HG03575 (cell line): Measurements from ENCODE around the gene TP53BP2.
"Not testable (repeated sequence)": the region's sequence is repeated elsewhere in the genome, so short reads cannot be mapped to it uniquely, and the experiment has no call there.

Source experiments
- ATAC-seq: cut with Tn5 transposase; IDR thresholded peaks from one replicate; pipeline ENCODE4 v1.9.1; 2021; ENCODE audit not compliant: unreplicated experiment, insufficient number of reproducible peaks, low FRiP score; ENCODE audit errors: extremely low read depth

TP53BP2 gene

DNA sequence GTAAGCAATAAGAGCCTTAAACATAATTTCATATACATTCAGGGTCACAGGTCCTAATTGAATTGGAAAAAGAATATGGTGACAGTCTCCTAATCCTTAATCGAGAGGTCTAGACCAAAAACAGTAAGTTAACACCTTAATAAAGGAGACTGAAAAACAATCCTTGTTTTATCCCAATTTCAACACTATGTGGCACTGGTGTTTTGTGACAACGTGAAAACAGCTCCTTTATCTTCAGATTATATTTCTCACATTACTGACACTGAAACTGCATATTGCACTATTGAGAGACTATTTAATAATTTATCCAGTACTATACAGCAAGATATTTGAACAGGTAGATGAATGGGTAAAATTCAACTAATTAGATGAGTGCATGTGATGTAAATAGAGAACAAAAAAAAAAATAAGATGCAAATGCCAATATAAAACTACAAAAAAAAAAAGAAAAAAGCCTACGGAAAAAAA is 34.1 kb downstream of the TP53BP2 start:
- no peak for ATAC-seq

DNA sequence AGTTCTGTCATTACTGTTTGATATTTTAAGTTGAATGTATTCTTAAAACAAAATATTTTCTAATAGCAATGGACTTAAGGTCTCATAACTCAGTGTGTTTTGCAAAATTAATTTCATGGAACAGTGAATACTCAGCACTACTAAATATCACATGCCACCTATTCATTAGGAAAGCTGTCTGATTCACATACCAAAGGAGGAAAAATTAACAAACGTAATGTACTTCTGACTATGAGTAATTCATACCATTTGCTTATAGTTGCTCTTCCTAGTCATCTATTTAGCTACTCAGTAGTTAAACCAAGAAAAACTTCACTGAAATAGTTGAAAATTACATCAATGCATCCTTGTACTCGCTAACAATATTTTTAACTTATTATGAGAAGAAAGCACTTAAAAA is 35.2 kb downstream of the TP53BP2 start:
- no peak for ATAC-seq

DNA sequence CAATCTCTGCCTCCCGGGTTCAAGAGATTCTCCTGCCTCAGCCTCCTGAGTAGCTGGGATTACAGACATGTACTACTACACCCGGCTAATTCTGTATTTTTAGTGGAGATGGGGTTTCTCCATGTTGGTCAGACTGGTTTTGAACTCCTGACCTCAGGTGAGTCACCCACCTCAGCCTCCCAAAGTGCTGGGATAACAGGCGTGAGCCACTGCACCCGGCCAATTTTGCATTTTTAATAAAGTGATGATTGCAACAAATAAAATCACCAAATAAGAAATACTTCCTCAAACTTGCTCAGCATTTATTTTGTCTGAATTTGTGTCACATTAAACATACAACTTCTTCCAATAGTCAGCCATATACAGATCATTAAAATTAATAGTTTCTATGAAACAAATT is 35.8 kb downstream of the TP53BP2 start:
- not testable (repeated sequence) for ATAC-seq

DNA sequence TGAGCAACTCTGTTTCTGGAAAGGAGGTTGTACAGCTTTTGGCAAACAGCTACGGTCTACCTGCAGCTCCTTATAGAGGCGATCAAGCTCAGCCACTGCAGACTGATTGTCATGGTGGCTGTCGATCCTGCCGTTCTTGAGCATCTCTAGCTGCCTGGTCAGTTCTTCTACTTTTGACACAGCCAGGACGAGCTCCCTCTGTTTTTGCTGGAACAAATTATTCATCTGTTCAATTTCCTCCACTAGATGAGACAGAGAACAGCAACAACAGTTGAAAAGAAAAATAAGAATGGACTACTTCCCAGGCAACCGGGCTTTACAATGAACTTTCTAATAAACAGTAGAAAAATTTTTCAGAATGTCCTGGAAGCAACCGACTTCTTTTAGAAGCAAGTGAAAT is 42.5 kb downstream of the TP53BP2 start:
- no peak for ATAC-seq

DNA sequence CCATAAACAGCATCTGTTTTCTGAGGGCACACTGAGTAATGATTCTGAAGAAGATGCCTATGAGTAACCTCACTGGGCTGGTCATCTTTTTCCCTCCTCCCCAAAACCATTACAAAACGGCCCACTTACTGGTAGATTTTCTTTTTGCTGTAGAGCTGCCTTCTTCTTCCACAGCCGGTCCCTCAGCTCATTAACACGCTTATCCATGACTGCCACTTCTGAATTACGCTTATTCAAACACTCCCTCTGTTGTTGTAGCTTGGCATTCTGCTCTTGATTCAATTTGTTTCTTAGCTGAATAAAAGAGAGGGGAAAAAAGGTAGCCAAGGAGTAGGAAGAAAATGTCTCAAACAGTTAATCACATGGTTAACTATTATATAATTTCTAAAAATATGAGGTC is 43.1 kb downstream of the TP53BP2 start:
- no peak for ATAC-seq

DNA sequence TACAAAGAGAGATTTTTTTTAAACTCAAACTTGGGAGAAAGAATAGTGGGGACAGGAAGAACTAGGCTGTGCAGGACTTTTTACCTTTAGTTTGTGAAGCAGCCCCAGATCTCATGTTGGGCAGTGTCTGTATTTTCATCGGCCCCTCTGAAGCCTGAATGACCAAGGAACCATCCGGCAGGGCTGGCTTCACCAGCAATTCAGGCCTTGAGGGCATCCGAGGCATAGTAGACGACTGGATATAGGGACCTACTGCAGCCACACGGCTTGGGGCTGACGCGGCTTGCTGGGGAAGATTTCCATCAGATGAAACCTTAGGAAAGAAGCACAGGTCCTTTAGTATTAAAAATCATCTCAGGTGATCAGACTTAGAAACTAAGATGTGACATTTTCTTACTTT is 43.7 kb downstream of the TP53BP2 start:
- ATAC-seq: no peak

DNA sequence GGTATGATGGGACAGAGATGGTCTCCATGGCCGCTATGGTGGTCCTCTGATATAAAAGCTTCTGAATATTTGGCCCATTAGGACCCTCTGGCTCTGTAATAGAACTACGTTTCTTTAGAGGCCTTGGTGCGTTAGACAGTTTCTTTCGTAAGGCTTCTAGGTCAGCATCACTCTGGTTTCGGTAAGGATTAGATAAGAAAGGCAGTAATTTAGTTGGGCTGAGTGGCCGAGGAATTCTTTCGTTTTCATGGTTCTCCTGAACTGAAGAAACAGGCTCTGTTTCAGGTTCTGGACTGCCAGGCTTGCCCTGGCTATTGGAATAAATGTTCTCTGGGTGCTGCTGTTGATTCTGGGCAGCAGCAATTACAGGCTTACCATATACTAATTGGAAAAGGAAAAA is 49.5 kb downstream of the TP53BP2 start:
- ATAC-seq: no peak

DNA sequence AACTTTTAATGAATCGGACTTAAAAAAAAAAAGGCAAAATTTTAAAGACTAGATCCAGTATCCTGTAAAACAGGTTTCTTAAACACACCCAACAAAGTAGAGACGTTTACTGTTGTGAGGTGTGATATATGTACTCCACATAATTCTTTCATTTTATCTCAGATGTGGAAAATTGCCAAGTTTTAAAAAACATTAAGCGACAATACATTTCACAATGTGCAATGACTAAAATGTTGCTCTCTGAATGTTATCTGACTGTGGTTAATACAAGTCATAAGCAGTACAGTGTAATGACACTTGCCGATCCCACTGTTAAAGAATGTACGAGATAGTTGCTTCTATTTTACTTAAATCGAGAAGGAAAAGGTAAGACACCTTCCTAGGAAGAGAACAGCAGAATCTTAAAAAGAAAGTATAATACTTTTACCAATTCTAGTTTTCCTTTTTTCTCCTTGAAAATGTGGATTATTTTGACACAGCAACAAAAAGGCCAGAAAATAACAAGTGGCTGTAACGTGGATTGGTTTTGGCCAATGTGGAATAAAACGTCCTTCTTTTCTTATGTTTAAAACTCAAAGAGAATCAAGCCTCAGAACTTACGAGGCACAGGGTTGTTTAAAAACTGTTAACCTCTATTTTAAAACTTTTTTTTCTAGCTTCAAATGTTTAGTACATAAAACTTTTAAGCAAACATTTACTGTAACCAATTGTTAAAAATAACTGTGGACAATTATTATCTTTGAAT is 51.4 kb downstream of the TP53BP2 start:
- ATAC-seq: no peak

DNA sequence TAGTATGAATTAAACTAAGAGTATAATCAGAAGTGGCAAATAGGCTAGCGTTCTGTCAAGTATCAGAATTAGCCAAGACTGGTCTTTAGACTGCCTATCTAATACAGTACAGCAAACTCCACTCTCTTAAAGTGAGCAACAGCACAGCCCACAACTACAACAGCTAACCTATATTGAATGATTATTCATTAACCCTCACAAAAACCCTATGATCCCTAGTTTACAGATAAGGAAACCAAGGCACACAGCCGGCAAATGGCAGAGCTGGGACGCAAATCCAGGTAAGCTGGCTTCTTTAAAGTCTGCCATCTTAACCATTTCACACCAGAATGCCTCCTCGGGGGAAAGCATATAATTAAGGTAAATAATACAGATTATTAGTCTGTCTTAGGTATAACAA is 52.0 kb downstream of the TP53BP2 start:
- no peak for ATAC-seq

DNA sequence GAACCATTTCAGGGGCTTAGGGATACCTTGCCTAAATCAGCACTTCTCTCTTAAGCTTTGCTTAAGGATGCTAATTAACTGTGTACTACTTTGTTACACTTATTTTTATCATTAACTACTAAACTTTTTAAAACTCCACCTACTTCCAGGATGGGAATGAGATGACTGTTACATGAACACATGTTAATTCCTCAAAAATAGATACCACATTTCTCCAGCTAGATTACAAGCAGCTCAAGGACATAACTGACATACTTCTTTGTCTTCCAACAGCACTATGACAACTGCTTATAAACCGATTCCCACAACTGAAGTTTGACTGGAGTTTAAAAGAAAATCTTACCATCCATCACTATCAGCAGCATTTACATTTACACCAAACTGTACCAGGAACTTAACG is 53.7 kb downstream of the TP53BP2 start:
- ATAC-seq: no peak

DNA sequence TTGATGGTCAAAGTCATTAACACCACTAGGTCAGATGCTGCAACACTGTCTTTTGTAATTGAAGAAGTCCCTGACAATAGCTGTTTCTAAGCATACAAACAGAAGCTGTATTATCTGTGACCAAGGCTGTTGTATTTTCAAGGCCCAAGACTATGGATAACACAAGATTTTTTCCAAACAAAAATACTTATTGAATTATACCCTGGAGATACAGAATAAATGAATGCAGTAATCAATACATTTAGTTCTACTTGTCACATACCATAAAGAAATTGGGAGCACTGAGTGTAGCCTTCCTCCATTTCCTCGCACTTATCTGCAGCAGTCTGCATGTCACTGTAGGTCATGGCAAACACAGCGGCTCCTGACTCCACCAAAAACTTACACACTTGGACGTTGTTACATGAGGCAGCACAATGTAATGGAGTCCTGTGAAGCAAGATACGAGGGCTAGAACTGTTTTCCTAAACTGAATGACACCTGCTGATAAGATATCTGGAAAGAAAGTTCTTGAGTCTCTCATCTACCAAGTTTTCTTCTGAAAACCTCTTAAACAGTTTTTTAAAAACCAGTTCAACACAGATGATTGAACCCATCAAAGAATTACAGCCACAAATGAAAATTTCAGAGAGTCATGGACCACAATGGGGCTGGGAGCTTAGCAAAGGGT is 56.9 kb downstream of the TP53BP2 start:
- no peak for ATAC-seq

DNA sequence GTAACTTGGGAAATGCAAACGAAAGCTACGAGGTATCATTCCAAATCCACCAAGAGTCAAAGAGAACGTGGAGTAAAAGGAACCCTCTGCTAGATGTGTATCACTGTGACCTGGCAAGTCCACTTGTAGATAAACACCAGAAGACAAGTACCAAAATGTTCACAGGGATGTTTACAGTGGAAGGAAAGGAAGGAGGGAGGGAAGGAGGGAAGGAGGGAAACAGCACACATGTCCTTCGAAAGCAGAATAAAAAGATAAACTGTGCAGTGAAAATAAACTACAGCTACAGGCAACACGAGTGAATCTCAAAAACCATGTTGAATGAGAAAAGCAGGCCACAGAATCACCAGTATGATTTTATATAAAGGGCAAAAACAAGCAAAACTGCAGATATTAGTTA is 59.9 kb downstream of the TP53BP2 start:
- no peak for ATAC-seq

DNA sequence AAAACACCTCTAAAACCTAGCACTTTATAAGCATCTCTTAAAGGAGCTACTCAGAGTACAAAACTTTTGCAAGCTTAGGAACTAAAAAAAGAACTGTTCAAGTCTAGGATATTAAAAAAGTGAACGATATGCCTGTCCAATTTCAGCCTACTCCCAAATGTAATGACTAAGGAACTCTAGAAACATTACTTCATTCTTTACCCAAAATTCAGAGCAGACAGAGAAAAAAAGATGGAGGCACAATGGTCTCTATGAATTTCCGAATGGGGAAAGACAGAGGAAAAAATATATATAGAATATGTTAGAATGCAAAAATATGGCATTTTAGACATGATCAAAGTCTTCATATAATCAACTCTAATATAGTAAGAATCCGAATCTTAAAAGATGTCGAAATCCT is 61.2 kb downstream of the TP53BP2 start:
- no peak for ATAC-seq

DNA sequence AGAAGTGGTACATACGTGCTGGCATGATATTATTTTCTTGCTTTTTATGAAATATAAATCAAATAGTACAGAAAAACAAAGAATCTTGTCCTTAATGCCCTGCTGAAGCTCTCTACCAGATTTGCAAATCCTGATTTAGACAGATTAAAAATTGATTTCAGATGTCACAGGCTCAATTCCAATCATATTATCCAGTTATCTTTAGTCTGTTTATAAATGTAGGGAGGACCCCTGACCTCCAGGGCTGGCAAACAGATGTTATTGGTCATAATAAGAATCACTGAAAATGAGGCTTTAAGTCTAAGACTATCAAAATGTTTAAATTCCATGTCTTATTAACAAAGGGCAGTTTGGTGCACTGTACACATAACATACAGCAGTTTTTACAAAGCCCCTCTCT is 62.1 kb downstream of the TP53BP2 start:
- no peak for ATAC-seq

DNA sequence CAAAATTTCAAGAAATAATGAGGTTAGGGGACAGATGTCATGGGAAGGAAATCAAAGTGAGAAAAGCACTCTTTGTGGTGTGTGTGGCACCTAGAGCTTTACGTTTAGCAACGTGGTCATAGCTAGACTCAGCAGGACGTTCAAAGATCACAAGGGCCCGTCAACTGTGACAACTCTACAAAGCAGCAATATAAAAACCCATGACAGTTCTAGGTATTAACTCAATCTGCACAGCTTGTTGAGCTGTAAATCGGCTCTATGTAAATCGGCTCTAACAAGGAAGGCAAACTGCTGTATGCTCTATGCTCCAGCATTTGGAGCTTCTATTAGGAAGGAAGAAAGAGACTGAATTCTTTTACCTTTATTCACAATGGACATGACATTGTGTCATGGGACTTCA is 64.8 kb downstream of the TP53BP2 start:
- no peak for ATAC-seq

DNA sequence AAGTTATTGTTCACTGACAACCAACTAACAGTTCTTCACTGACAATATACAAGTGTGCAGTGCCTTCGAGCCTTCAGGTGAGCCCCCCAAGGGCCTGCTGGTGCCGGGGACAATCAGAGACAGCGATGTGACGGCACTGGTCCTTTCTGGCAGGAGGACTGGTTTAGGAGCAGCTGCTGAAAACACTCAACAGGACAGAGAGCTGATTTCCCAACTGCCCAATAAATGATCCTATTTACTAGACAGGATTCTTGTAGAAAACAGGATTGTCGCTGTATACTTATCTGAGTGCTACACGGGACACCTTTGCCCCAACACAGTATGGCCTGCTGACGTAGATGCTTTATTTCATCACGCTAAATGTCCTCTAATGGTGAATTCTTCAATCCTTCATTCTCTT is 65.4 kb downstream of the TP53BP2 start:
- no peak for ATAC-seq

DNA sequence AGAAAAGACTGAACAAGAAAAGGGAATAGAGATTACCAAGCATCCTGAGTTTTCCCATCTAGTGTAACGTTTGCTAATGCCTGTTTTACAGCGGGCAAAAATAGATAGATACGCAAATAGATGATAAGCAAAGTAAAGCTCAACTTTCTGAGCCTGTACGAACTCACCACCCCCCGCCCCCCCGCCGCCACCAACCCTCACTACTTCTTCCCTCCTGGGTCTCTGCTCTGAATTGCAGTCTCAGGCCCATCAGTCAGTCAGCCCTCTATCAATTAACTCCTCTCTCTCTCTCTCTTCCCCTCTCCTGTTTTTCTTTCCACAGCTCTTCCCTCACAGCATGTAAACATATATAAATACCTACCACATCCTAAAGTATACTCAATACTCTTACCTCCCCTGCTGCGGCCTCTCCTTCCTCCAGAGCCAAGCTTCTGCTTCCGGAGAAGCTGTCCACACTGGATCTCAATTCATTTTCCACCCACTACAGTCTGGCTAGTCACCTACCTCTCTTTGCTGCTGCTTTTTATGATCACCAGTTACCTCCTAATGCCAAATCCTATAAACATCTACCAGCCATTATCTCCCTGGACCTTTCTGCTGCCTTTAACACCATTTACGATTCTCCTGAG is 68.8 kb downstream of the TP53BP2 start:
- ATAC-seq: no peak

DNA sequence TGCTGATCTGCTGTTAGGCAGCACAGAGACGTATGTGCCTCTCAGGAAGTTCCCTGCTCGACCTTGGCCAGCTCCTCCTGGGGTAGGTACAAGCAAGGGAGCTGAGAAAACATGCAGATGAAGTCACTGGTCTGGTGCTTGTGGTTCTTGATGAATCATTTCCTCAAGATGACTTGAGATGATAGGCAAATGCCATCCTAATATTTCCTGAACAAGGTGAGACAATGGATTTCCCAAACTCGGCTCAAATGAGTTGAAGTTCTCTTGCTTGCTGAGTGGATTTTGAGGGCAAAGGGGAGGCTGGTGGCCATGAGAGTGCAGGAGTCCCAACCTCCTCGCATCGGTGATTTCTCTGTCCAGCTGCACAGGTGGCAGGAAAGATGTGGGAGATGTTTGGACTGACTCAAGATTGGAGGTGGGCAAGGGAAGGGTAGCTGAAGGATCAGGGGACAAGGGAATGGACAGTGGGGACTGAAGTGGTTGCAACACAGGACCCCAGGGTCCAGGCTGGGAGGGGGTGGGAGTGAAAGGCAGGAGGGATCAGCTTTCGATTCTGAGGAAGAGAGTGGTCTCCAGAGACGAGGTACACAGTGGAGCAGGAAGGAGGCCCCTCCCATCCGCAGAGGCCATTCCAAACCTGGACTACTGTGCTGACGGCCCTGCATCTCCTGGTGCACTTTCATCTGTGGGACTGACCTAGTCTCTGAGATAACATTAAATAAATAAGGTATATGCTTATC is 69.5 kb downstream of the TP53BP2 start:
- ATAC-seq: no peak

DNA sequence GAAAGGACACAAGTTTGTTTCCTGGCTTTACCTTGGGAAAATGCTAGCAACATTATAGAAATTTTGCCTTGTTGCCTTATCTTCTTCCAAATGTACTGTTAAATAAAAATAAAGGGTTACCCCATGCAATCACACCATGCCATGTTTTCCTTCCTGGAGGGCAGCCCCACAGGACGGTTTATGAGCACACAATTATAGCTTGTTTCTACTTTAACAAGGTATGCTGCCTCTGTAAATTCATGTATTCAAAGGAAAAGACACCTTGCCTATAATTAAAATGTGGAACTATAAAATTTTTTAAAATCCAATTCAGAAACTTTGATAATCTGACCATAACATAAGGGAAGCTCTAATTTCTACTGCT is 70.1 kb downstream of the TP53BP2 start:
- ATAC-seq: no peak

DNA sequence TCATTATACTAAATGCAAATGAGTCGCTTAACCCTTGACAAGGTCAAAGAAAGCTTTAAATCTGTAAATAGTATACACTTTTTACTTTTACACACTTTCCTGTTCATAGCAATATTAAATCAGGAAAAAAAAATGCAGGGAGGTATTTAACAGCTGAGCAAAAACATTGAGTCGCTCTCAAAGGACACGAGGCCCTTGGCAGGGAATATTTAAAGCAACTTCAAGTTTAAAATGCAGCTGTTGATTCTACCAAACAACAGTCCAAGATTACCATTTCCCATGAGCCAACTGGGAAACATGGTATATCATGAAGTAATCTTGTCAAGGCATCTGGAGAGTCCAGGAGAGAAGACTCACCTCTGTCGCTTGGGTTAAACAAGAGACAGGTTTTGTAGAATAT is 70.7 kb downstream of the TP53BP2 start:
- no peak for ATAC-seq
